GM23248 (cell line): ENCODE data around the gene PTPRN2. TPM values are rescaled to one million over a fixed set of nuclear protein-coding genes. Genes with fewer than 3 reads are reported as not detected.

Source experiments
- DNase-seq: peaks from one replicate; pipeline ENCODE4 v3.0.0-alpha.2; 2015
- H2AFZ ChIP-seq: fragments of 200-600 bp; sonication (generic); 2 replicates; pipeline ENCODE4 v1.6.1; 2016; ENCODE audit warnings: antibody characterized with exemption
- H3F3A ChIP-seq: fragments of 200-600 bp; sonication (generic); 2 replicates; pipeline ENCODE4 v1.6.1; 2016; ENCODE audit warnings: mild to moderate bottlenecking, antibody characterized with exemption, mixed run types; ENCODE audit not compliant: insufficient read depth
- H3K27ac ChIP-seq: fragments of 200-600 bp; sonication (generic); 2 replicates; pipeline ENCODE4 v1.5.1; 2016; ENCODE audit warnings: mild to moderate bottlenecking
- H3K27me3 ChIP-seq: fragments of 200-600 bp; sonication (generic); replicated peaks from 2 replicates; pipeline ENCODE4 v1.6.1; 2016; ENCODE audit warnings: mild to moderate bottlenecking; ENCODE audit not compliant: insufficient read depth
- H3K36me3 ChIP-seq: fragments of 200-600 bp; sonication (generic); 2 replicates; pipeline ENCODE4 v1.6.1; 2016; ENCODE audit warnings: low read depth, mild to moderate bottlenecking
- H3K4me1 ChIP-seq: fragments of 200-600 bp; sonication (generic); 2 replicates; pipeline ENCODE4 v1.6.1; 2016; ENCODE audit warnings: mild to moderate bottlenecking; ENCODE audit not compliant: insufficient read depth
- H3K4me2 ChIP-seq: fragments of 200-600 bp; sonication (generic); one replicate; pipeline ENCODE4 v1.6.1; 2016; ENCODE audit warnings: mild to moderate bottlenecking; ENCODE audit not compliant: unreplicated experiment
- H3K4me3 ChIP-seq: fragments of 200-600 bp; sonication (generic); 2 replicates; pipeline ENCODE4 v1.5.1; 2016; ENCODE audit warnings: mild to moderate bottlenecking
- H3K79me2 ChIP-seq: fragments of 200-600 bp; sonication (generic); 2 replicates; pipeline ENCODE4 v1.6.1; 2016; ENCODE audit warnings: mild to moderate bottlenecking; ENCODE audit not compliant: insufficient read depth
- H3K9ac ChIP-seq: fragments of 200-600 bp; sonication (generic); 2 replicates; pipeline ENCODE4 v1.6.1; 2016; ENCODE audit warnings: mild to moderate bottlenecking
- H3K9me2 ChIP-seq: fragments of 200-600 bp; sonication (generic); 2 replicates; pipeline ENCODE4 v1.6.1; 2016; ENCODE audit warnings: mixed run types, mild to moderate bottlenecking, moderate library complexity; ENCODE audit not compliant: insufficient read depth
- H3K9me3 ChIP-seq: fragments of 200-600 bp; sonication (generic); one replicate; pipeline ENCODE4 v1.6.1; 2017; ENCODE audit warnings: low read depth
- H4K20me1 ChIP-seq: fragments of 200-600 bp; sonication (generic); 2 replicates; pipeline ENCODE4 v1.6.0; 2016; ENCODE audit not compliant: insufficient read depth
- EZH2 ChIP-seq: fragments of 200-600 bp; sonication (generic); IDR thresholded peaks from 2 replicates; pipeline ENCODE4 v1.6.1; 2018; ENCODE audit warnings: antibody characterized with exemption, mild to moderate bottlenecking; ENCODE audit not compliant: insufficient read depth, poor library complexity, severe bottlenecking
- EZH2phosphoT487 ChIP-seq: fragments of 200-600 bp; sonication (generic); IDR thresholded peaks from 2 replicates; pipeline ENCODE4 v1.6.1; 2018; ENCODE audit warnings: antibody characterized with exemption, moderate library complexity, mild to moderate bottlenecking, low read depth; ENCODE audit not compliant: insufficient read depth
- WGBS, 2 experiments: methylation state at CpG; one replicate each; pipeline ENCODE4 v1.1.6; 2015 to 2017; ENCODE audit warnings: low lambda C conversion rate in 2 of 2, low coverage in 1 of 2; ENCODE audit errors: missing lambda C conversion rate in 2 of 2; 5-methylcytosine and 5-hydroxymethylcytosine counted together
- in situ Hi-C: fragments of 300-500 bp; cut with MboI; formaldehyde crosslinking; loops from 2 replicates; pipeline ENCODE4 v1.15.0; 2020
- polyA plus RNA-seq: library from polyadenylated mRNA; unstranded; fragments of >200 nt; fragmentation: Nextera tagmentation; extraction: Ambion mirVana; gene quantifications from 2 replicates; pipeline ENCODE4 v1.2.1, GENCODE V29; 2016
- total RNA-seq: library from RNA; depleted of rRNA; stranded (reverse); fragments of >200 nt; shearing (Covaris generic); gene quantifications from 2 replicates; pipeline ENCODE4 v1.2.3, GENCODE V29; 2014

PTPRN2 gene
- total and polyA plus RNA-seq, 2 experiments from 2014 or later, result 0.13 TPM; not detected in 1

- no peak overlapping the region for H3K4me3 ChIP-seq
- H3K4me1 ChIP-seq, result no peaks in the 10 kb centered on the region
- no peaks in the 10 kb centered on the region for H4K20me1 ChIP-seq
- no peak overlapping the region for H3K9ac ChIP-seq
- no peaks in the 10 kb centered on the region for H3K79me2 ChIP-seq
- in situ Hi-C loops, result no loop called here
- H3K27me3 ChIP-seq, result no peaks in the 10 kb centered on the region
- no peak overlapping the region for H3K27ac ChIP-seq
- TF ChIP-seq EZH2phosphoT487 (no peak), EZH2 (no peak)
- H3F3A ChIP-seq, result no peaks in the 10 kb centered on the region
- no peaks in the 10 kb centered on the region for H3K9me3 ChIP-seq
- WGBS, 2 experiments, result 31 to 38% methylated on average over 10 of the region's 10 CpGs
- no peaks in the 10 kb centered on the region for H3K9me2 ChIP-seq
- H2AFZ ChIP-seq, result no peak overlapping the region
- H3K4me2 ChIP-seq, result no peak overlapping the region
- no peaks in the 10 kb centered on the region for H3K36me3 ChIP-seq
- no peak for DNase-seq
Measured at GRCh38 chr7:158050978-158051651, 536.5 kb downstream of the PTPRN2 start.

GRCh38 chr7:158050441-158050977 is 537.1 kb downstream of the PTPRN2 start:
- Histone ChIP-seq H3F3A (no peaks in the 10 kb centered on the region), H3K27me3 (no peaks in the 10 kb centered on the region), H3K4me2 (no peak overlapping the region), H3K9me2 (no peaks in the 10 kb centered on the region), H3K4me3 (no peak overlapping the region), H3K9me3 (no peaks in the 10 kb centered on the region), H3K4me1 (no peaks in the 10 kb centered on the region), H2AFZ (no peak overlapping the region), H3K9ac (no peak overlapping the region), H3K27ac (no peak overlapping the region), H3K79me2 (no peaks in the 10 kb centered on the region), H3K36me3 (no peaks in the 10 kb centered on the region), H4K20me1 (no peaks in the 10 kb centered on the region)
- DNase-seq, result no peak
- 23 to 29% methylated on average over 10 of the region's 10 CpGs for WGBS, 2 experiments
- TF ChIP-seq EZH2phosphoT487 (no peak), EZH2 (no peak)
- in situ Hi-C loops, result no loop called here

GRCh38 chr7:158049271-158049670 is 538.4 kb downstream of the PTPRN2 start:
- no peaks in the 10 kb centered on the region for H3K9me2 ChIP-seq
- H3K27me3 ChIP-seq, result no peaks in the 10 kb centered on the region
- H3K4me1 ChIP-seq, result no peaks in the 10 kb centered on the region
- no peak overlapping the region for H3K4me3 ChIP-seq
- no peak overlapping the region for H3K27ac ChIP-seq
- H3K36me3 ChIP-seq, result no peaks in the 10 kb centered on the region
- TF ChIP-seq EZH2phosphoT487 (no peak), EZH2 (no peak)
- H2AFZ ChIP-seq, result no peak overlapping the region
- no peaks in the 10 kb centered on the region for H3F3A ChIP-seq
- DNase-seq, result no peak
- in situ Hi-C loops, result no loop called here
- H3K9me3 ChIP-seq, result no peaks in the 10 kb centered on the region
- no peak overlapping the region for H3K9ac ChIP-seq
- H3K79me2 ChIP-seq, result no peaks in the 10 kb centered on the region
- no peaks in the 10 kb centered on the region for H4K20me1 ChIP-seq
- WGBS, 2 experiments, result 24 to 26% methylated on average over 8 of the region's 8 CpGs
- no peak overlapping the region for H3K4me2 ChIP-seq

GRCh38 chr7:158048569-158048968 is 539.1 kb downstream of the PTPRN2 start:
- Histone ChIP-seq H4K20me1 (no peaks in the 10 kb centered on the region), H3F3A (no peaks in the 10 kb centered on the region), H3K27ac (no peak overlapping the region), H3K36me3 (no peaks in the 10 kb centered on the region), H3K9ac (no peak overlapping the region), H3K9me2 (no peaks in the 10 kb centered on the region), H3K4me1 (no peaks in the 10 kb centered on the region), H2AFZ (no peak overlapping the region), H3K27me3 (no peaks in the 10 kb centered on the region), H3K4me3 (no peak overlapping the region), H3K4me2 (no peak overlapping the region), H3K79me2 (no peaks in the 10 kb centered on the region), H3K9me3 (no peaks in the 10 kb centered on the region)
- 22 to 30% methylated on average over 1 of the region's 1 CpG for WGBS, 2 experiments
- no peak for DNase-seq
- no peak for TF ChIP-seq EZH2phosphoT487
- TF ChIP-seq EZH2, result no peak
- in situ Hi-C loops, result no loop called here
